ENCODE measurements around the gene HECW1. TPM values are rescaled to one million over a fixed set of nuclear protein-coding genes. Genes with fewer than 3 reads are reported as not detected.

Gene HECW1
- total and polyA plus RNA-seq, 4 experiments from 2014 or later, result not detected

DNA sequence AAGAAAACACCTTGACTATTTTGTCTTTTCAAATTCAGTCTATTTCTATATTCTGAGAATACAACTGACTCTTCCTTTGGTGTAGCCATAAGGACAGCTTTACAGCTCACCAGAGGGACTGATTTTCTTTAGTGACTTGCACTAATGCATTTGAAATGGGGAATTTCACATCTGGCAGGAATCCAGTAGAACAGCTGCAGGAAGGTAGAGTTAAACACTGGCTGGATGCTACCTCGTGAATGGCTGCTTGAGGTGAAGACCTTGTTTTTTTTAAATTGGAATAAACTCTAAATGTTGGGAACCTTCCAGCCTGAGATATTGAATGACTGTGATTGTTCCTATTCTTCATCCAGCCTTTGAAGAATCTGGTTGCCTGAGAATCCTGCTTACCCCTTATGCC is 330.9 kb downstream of the HECW1 start:
- POLR2A ChIA-PET (ENCODE audit: partially characterized antibody), result no interaction called here

DNA sequence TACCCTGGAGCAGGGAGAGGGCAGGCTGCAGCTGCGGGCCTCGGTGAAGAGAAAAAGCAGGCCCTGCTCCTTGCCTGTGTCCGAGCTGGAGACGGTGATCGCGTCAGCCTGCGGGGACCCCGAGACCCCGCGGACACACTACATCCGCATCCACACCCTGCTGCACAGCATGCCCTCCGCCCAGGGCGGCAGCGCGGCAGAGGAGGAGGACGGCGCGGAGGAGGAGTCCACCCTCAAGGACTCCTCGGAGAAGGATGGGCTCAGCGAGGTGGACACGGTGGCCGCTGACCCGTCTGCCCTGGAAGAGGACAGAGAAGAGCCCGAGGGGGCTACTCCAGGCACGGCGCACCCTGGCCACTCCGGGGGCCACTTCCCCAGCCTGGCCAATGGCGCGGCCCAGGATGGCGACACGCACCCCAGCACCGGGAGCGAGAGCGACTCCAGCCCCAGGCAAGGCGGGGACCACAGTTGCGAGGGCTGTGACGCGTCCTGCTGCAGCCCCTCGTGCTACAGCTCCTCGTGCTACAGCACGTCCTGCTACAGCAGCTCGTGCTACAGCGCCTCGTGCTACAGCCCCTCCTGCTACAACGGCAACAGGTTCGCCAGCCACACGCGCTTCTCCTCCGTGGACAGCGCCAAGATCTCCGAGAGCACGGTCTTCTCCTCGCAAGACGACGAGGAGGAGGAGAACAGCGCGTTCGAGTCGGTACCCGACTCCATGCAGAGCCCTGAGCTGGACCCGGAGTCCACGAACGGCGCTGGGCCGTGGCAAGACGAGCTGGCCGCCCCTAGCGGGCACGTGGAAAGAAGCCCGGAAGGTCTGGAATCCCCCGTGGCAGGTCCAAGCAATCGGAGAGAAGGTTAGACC is 332.5 kb downstream of the HECW1 start:
- Histone ChIP-seq H3K27me3 (ENCODE audit: insufficient read depth, low read length) (no peaks in the 10 kb centered on the region), H3K4me3 (ENCODE audit: low read length in 2 of 2) (no peak overlapping the region), H3K36me3 (ENCODE audit: insufficient read depth, low read length) (no peaks in the 10 kb centered on the region), H3K9me3 (ENCODE audit: control insufficient read depth in 1 of 2, low read length in 2 of 2) (no peaks in the 10 kb centered on the region), H3K4me1 (ENCODE audit: insufficient read depth, low read length) (no peaks in the 10 kb centered on the region), H3K27ac (ENCODE audit: low read depth, low read length) (no peak overlapping the region)
- Mint-ChIP-seq H3K9me3 (no peaks in the 10 kb centered on the region), H3K36me3 (no peaks in the 10 kb centered on the region), H3K27ac (no peak overlapping the region), H3K27me3 (peaks cover 2 to 7% of the 10 kb centered on the region in 2 donors), H3K4me3 (no peak overlapping the region), H3K4me1 (no peaks in the 10 kb centered on the region)
- no peak for DNase-seq
- POLR2A ChIA-PET (ENCODE audit: partially characterized antibody), result no interaction called here
- CTCF ChIA-PET (ENCODE audit: partially characterized antibody), result interaction anchor here (0.5 to 2.1 kb wide), 3 partner anchors 9 to 321 kb away, joined by 3 to 8 read pairs (median 6); no protein-coding TSS in a partner anchor
- intact Hi-C loops (cut with micrococcal nuclease), result no loop called here

More for the DNA sequence above, 330.9 kb downstream of the HECW1 start:
- Mint-ChIP-seq H3K36me3 (no peaks in the 10 kb centered on the region), H3K4me1 (no peaks in the 10 kb centered on the region), H3K27me3 (peaks cover 2 to 7% of the 10 kb centered on the region in 2 donors), H3K27ac (no peak overlapping the region), H3K4me3 (no peak overlapping the region), H3K9me3 (no peaks in the 10 kb centered on the region)
- Histone ChIP-seq H3K27ac (ENCODE audit: low read depth, low read length) (no peak overlapping the region), H3K27me3 (ENCODE audit: insufficient read depth, low read length) (peaks cover 4% of the 10 kb centered on the region), H3K4me1 (ENCODE audit: insufficient read depth, low read length) (no peaks in the 10 kb centered on the region), H3K36me3 (ENCODE audit: insufficient read depth, low read length) (no peaks in the 10 kb centered on the region), H3K9me3 (ENCODE audit: control insufficient read depth in 1 of 2, low read length in 2 of 2) (no peaks in the 10 kb centered on the region), H3K4me3 (ENCODE audit: low read length in 2 of 2) (no peak overlapping the region)
- no peak for DNase-seq
- CTCF ChIA-PET (ENCODE audit: partially characterized antibody), result interaction anchor here (1.1 to 2.1 kb wide), 3 partner anchors 9 to 395 kb away, joined by 3 to 8 read pairs (median 6); no protein-coding TSS in a partner anchor
- intact Hi-C loops (cut with micrococcal nuclease), result no loop called here

DNA sequence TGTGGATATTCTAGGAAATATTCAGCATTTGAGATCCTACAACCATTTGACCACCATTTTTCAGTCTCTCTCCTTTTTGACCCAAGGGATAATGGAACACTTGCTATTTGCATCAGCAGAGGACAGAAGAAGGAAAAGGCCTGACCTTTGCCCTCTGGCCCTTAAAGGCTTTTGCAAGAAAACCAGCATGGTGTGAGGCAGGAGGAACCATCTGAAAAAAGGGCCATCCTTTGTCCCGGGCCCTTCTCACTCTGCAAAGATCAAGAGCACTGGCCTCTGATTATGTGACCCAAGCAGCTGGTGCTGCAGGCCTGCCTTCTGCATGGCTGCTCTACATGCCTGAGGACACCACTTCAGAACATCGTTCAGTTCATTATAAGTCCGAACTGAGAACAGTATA is 337.1 kb downstream of the HECW1 start:
- CTCF ChIA-PET (ENCODE audit: partially characterized antibody), result interaction anchor here (3.5 kb wide), 1 partner anchor 10 kb away, joined by 15 read pairs; no protein-coding TSS in a partner anchor
- H3K4me3 Mint-ChIP-seq, result no peak overlapping the region
- H3K27me3 ChIP-seq (ENCODE audit: insufficient read depth, low read length), result no peaks in the 10 kb centered on the region
- H3K27ac Mint-ChIP-seq, result no peak overlapping the region
- intact Hi-C loops (cut with micrococcal nuclease), result no loop called here
- no peaks in the 10 kb centered on the region for H3K4me1 Mint-ChIP-seq
- H3K36me3 Mint-ChIP-seq, result peaks cover 0 to 4% of the 10 kb centered on the region in 2 donors
- no peak overlapping the region for H3K4me3 ChIP-seq (ENCODE audit: low read length in 2 of 2)
- no peak for DNase-seq
- H3K27ac ChIP-seq (ENCODE audit: low read depth, low read length), result no peak overlapping the region
- H3K36me3 ChIP-seq (ENCODE audit: insufficient read depth, low read length), result no peaks in the 10 kb centered on the region
- no peaks in the 10 kb centered on the region for H3K9me3 Mint-ChIP-seq
- no peaks in the 10 kb centered on the region for H3K9me3 ChIP-seq (ENCODE audit: control insufficient read depth in 1 of 2, low read length in 2 of 2)
- POLR2A ChIA-PET (ENCODE audit: partially characterized antibody), result no interaction called here
- no peaks in the 10 kb centered on the region for H3K4me1 ChIP-seq (ENCODE audit: insufficient read depth, low read length)
- H3K27me3 Mint-ChIP-seq, result peaks cover 2 to 7% of the 10 kb centered on the region in 2 donors

DNA sequence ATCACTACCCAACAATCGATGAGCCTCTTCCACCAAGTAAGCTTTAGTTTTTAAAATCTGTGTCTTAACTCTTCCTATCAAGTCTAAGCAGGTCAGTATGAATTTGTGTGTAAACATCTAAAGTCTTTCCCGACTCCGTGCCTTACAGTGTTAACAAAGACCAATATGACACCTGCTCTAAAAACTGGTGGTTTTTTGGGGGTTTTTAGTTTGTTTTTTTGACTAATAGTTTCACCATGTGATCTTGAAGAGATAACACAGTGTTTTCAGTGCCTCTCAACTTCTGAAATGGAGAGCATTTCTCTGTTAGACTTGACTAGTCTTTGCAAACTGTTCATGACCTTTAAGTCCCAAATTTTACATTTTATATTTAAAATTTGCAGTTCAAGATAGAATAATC is 338.4 kb downstream of the HECW1 start:
- POLR2A ChIA-PET (ENCODE audit: partially characterized antibody), result no interaction called here
- H3K4me1 Mint-ChIP-seq, result peaks cover 0 to 1% (median 0%) of the 10 kb centered on the region in 4 donors
- Histone ChIP-seq H3K36me3 (ENCODE audit: insufficient read depth, low read length) (no peaks in the 10 kb centered on the region), H3K4me1 (ENCODE audit: insufficient read depth, low read length) (no peaks in the 10 kb centered on the region), H3K4me3 (ENCODE audit: low read length in 2 of 2) (no peak overlapping the region), H3K9me3 (ENCODE audit: control insufficient read depth in 1 of 2, low read length in 2 of 2) (no peaks in the 10 kb centered on the region), H3K27me3 (ENCODE audit: insufficient read depth, low read length) (no peaks in the 10 kb centered on the region), H3K27ac (ENCODE audit: low read depth, low read length) (no peak overlapping the region)
- peaks cover 0 to 4% of the 10 kb centered on the region in 2 donors for H3K36me3 Mint-ChIP-seq
- no peak for DNase-seq
- H3K27me3 Mint-ChIP-seq, result peaks cover 2 to 3% of the 10 kb centered on the region in 2 donors
- intact Hi-C loops (cut with micrococcal nuclease), result no loop called here
- H3K4me3 Mint-ChIP-seq, result no peak overlapping the region
- H3K9me3 Mint-ChIP-seq, result no peaks in the 10 kb centered on the region
- CTCF ChIA-PET (ENCODE audit: partially characterized antibody), result interaction anchor here (3.5 kb wide), 1 partner anchor 11 kb away, joined by 15 read pairs; no protein-coding TSS in a partner anchor
- H3K27ac Mint-ChIP-seq, result no peak overlapping the region

DNA sequence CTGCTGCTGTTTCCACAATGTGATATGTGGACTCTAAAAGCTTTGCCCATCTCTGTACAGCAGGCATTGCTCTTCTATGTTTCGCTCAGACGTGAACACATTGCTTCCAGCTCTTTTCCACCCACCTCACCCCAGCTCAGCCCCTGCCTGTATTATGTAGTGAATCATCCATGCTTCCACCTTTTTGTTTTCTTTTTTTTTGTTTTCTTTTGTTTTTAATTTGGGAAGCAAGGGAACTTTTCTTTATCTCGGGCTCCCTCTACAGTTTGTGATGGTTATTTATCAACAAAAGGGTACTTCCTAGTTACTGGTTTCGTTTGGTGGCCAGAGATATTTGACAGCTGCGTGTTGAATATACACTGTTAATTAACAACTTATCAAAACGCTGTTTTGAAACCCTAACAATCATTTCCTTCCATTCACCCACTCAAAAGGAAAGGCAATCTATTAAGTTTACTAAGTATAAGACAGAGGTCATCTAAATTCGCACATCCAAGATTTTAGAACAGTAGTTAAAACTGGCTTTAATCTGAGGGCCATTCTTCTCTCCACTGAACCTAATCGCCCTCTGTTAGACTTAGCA is 342.6 kb downstream of the HECW1 start:
- POLR2A ChIA-PET (ENCODE audit: partially characterized antibody), result interaction anchor here (0.6 kb wide), 1 partner anchor 303 kb away, joined by 5 read pairs; the partner anchor contains the start of gene BLVRA
- Mint-ChIP-seq H3K4me1 (peaks cover 0 to 1% (median 0%) of the 10 kb centered on the region in 4 donors), H3K4me3 (peak overlapping the region in 1 of 8 donors; percentile 29), H3K36me3 (peaks cover 0 to 4% of the 10 kb centered on the region in 2 donors), H3K9me3 (no peaks in the 10 kb centered on the region), H3K27ac (no peak overlapping the region), H3K27me3 (peaks cover 2 to 3% of the 10 kb centered on the region in 2 donors)
- no peak overlapping the region for H3K27ac ChIP-seq (ENCODE audit: low read depth, low read length)
- intact Hi-C loops (cut with micrococcal nuclease), result no loop called here
- no peaks in the 10 kb centered on the region for H3K27me3 ChIP-seq (ENCODE audit: insufficient read depth, low read length)
- H3K4me1 ChIP-seq (ENCODE audit: insufficient read depth, low read length), result no peaks in the 10 kb centered on the region
- no peaks in the 10 kb centered on the region for H3K36me3 ChIP-seq (ENCODE audit: insufficient read depth, low read length)
- no peaks in the 10 kb centered on the region for H3K9me3 ChIP-seq (ENCODE audit: control insufficient read depth in 1 of 2, low read length in 2 of 2)
- CTCF ChIA-PET (ENCODE audit: partially characterized antibody), result interaction anchor here (1.1 to 2.0 kb wide), 4 partner anchors 11 to 512 kb away, joined by 3 to 8 read pairs (median 4); partner anchors contain the start of gene STK17A
- no peak for DNase-seq
- H3K4me3 ChIP-seq (ENCODE audit: low read length in 2 of 2), result no peak overlapping the region

DNA sequence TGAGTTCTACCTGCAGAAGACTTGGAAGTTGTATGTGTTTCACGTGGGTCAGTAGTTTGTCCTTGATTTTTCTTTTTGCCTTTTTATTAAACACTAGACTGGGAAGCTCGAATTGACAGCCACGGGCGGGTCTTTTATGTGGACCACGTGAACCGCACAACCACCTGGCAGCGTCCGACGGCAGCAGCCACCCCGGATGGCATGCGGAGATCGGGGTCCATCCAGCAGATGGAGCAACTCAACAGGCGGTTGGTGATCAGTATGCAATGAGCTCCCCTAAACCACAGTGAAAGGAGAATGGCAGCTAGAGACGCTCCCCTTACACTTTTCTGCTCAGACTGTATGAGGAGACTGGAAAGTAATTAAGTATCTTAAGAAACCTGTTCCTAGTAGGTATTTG is 343.8 kb downstream of the HECW1 start:
- H3K27me3 ChIP-seq (ENCODE audit: insufficient read depth, low read length), result no peaks in the 10 kb centered on the region
- intact Hi-C loops (cut with micrococcal nuclease), result no loop called here
- H3K27ac Mint-ChIP-seq, result no peak overlapping the region
- no peak overlapping the region for H3K4me3 ChIP-seq (ENCODE audit: low read length in 2 of 2)
- peaks cover 0 to 1% (median 0%) of the 10 kb centered on the region in 4 donors for H3K4me1 Mint-ChIP-seq
- DNase-seq, result no peak
- CTCF ChIA-PET (ENCODE audit: partially characterized antibody), result interaction anchor here (0.8 to 1.9 kb wide), 3 partner anchors 16 to 263 kb away, joined by 3 to 10 read pairs (median 4); no protein-coding TSS in a partner anchor
- no peak overlapping the region for H3K27ac ChIP-seq (ENCODE audit: low read depth, low read length)
- H3K9me3 ChIP-seq (ENCODE audit: control insufficient read depth in 1 of 2, low read length in 2 of 2), result no peaks in the 10 kb centered on the region
- no peak overlapping the region for H3K4me3 Mint-ChIP-seq
- no peaks in the 10 kb centered on the region for H3K36me3 ChIP-seq (ENCODE audit: insufficient read depth, low read length)
- no peaks in the 10 kb centered on the region for H3K4me1 ChIP-seq (ENCODE audit: insufficient read depth, low read length)
- POLR2A ChIA-PET (ENCODE audit: partially characterized antibody), result no interaction called here
- H3K36me3 Mint-ChIP-seq, result peaks cover 0 to 4% of the 10 kb centered on the region in 2 donors
- H3K9me3 Mint-ChIP-seq, result no peaks in the 10 kb centered on the region
- peaks cover 2 to 3% of the 10 kb centered on the region in 2 donors for H3K27me3 Mint-ChIP-seq

Measured in CD4-positive, alpha-beta memory T cell (primary cell).